ENCODE results near the gene EEF2.

GRCh38 chr19:3975144-3975543, 10.1 kb downstream of the EEF2 start:
- TF ChIP-seq CTCF (IDR thresholded peaks at IDR 0.05 in 4 of 5, conservative IDR thresholded peaks at IDR 0.05 in 1 of 5): no peak
- TF ChIP-seq POLR2A (IDR thresholded peaks at IDR 0.05): no peak
